HG03064 (cell line): ENCODE data around the gene KAZN.

Experiments
- ATAC-seq: cut with Tn5 transposase; IDR thresholded peaks from one replicate; pipeline ENCODE4 v1.9.1; 2021; ENCODE audit warnings: low read depth; ENCODE audit not compliant: unreplicated experiment

KAZN gene

DNA sequence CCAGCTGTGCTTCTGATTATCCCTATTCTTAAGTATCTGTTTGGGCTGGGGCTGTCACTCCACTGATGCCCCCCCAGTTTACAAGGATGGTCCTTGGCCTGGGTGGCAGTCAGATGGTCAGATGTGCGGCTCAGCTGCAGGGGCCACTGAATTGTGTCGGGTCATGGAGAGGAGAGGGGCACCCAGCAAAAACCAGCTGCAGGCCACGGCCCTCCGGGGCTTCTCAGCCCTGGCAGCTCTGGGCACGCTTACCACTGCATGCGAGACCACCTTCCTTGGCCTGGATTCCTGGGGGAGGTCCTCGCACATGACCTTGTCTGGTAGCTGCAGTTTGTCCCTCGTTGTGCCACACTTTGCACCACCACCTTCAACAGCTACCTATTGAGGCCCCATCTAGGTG lies 390.2 kb downstream of the KAZN start:
- no peak for ATAC-seq

- no peak for ATAC-seq
Observed at GRCh38 chr1:14989931-14990728, 391.6 kb downstream of the KAZN start.

DNA sequence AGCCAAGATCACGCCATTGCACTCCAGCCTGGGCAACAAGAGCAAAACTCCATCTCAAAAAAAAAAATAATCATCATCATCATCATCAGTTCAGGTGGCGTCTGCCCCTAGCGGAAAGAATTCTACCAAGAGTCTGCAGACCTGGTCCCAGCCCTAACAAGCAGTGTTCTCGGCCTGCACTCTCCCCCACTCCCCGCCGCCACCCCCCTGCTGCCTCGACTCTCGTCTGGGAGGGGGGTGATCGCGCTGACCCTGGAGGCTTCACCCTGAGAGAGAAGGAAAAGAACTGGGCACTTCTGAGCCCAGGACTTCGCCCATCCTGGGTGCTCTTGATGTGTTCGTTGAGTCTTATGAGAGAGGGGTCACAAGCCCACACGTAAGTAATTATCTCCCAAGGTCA lies 394.9 kb downstream of the KAZN start:
- ATAC-seq = no peak

DNA sequence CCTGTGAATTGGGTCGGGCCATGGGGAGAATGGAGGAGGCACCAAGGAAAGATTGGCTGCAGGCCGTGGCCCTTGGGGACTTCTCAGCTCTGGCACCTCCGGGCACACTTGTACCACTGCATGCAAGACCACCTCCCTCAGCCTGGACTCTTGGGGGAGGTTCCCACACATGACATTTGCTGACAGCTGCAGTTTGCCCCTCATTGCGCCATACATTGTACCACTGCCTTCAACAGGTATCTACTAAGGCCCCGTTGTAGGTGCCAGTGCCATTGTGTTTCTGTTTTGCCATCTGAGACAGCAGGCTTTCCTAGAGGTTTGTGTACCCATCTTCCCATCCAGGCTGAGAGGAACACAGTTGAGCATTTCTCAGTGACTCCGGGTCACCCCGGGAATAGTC lies 395.7 kb downstream of the KAZN start:
- no peak for ATAC-seq

DNA sequence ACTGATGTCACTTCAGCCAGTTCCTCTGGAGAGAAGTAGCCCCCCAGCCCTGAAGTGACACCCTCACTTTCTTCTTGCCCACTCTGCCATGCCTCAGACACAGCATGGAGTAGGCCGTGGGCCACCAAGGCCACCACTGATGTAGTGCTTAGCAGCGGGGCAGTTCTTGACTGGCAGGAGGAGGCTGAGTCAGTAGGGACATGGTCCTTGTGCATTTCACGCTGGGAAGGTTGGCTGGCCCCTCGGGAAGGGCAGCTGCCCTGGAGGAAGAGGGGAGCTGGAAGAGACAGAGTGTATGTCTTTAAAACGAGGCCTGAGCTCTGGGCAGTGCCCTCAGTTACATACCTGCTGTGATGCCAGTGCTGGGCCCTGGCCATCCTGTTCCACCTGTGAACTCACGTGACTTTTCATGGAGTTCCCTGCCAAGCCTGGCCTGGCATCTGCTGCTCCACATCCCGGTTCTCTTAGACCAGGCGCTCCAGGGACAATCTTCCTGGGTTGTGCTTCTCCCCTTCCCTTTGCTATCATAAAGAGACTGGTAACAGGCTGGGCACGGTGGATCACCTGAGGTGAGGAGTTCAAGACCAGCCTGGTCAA lies 396.5 kb downstream of the KAZN start:
- ATAC-seq = no peak

- ATAC-seq = no peak
Observed at GRCh38 chr1:14996133-14997050, 397.9 kb downstream of the KAZN start.

- no peak for ATAC-seq
Observed at GRCh38 chr1:14997646-14998276, 399.3 kb downstream of the KAZN start.

GRCh38 chr1:14999441-14999840 lies 401.0 kb downstream of the KAZN start:
- ATAC-seq = no peak

DNA sequence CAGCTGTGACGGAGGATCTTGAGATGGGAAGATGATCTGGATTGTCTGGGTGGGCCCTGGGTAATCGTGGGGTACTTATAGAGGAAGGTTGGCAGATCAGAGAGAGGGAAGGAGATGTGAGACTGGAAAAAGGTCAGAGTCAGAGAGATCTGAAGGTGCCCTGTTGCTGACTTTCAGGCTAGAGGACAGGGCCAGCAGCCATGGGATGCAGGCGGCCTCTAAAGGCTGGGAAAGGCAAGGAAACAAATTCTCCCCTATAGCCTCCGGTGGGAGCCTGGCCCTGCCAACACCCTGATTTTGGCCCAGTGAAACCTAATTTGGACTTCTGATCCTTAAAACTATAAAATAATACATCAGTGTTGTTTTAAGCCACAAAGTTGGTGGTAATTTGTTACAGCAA lies 401.5 kb downstream of the KAZN start:
- ATAC-seq = no peak

- ATAC-seq = no peak
Observed at GRCh38 chr1:15000671-15001070, 402.2 kb downstream of the KAZN start.

GRCh38 chr1:15001317-15001915 lies 402.9 kb downstream of the KAZN start:
- ATAC-seq = no peak

DNA sequence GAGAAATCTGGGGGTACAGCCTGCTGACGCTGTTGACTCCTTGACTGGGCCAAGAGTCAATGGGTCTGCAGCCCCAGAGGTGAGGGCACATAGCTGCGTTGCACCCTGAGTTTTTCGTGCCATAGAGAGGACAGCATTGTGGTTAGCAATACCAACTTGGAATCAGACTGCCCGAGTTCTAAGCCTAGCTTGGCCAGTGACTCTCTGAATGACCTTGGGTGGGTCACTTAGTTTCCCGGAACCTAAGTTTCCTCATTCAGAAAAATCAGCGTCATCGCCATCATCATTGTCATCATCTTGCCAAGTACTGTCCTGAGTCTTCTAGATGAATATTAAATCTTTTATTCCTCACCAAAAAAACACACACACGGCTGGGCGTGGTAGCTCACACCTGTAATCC lies 403.8 kb downstream of the KAZN start:
- no peak for ATAC-seq

GRCh38 chr1:15004396-15004795 lies 405.9 kb downstream of the KAZN start:
- ATAC-seq = no peak

DNA sequence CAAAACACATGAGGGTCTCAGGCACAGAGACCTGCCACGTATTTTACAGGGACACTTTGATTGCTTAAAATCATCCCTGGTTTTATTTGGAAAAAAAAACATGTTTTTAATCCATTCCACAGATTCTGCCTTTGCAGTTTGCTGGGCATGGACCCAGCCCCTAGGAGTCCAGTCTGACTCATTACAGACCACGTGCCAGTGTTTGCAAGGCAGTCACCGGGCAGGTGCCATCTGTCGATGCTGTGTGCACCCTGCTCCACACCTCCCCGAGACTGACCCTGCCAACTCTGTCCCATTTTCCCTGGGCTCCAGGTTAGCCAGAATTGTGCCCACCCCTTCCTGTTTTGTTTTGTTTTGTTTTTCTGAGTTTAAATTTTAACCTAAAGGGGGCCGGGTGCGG lies 406.6 kb downstream of the KAZN start:
- ATAC-seq = no peak

DNA sequence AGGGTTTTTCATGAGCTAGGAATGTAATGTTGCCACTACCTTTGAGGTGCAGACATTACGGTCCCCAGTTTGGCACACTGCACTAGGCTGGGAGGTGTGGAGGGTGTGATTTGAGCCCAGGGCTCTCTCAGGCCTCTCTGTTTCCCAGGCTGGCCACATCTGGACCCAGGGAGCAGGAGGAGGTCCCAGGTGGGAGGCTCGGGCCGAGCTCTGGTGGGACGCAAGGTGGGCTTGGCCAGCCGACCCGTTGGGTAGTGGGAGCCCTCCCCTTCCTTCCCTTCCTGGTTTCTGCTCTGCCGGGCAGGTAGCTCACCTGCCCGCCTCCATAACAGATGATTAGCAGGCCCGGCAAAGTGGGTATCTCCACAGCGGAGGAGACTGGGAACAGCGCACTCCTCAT lies 408.9 kb downstream of the KAZN start:
- ATAC-seq = no peak

- no peak for ATAC-seq
Observed at GRCh38 chr1:15007842-15008241, 409.4 kb downstream of the KAZN start.

DNA sequence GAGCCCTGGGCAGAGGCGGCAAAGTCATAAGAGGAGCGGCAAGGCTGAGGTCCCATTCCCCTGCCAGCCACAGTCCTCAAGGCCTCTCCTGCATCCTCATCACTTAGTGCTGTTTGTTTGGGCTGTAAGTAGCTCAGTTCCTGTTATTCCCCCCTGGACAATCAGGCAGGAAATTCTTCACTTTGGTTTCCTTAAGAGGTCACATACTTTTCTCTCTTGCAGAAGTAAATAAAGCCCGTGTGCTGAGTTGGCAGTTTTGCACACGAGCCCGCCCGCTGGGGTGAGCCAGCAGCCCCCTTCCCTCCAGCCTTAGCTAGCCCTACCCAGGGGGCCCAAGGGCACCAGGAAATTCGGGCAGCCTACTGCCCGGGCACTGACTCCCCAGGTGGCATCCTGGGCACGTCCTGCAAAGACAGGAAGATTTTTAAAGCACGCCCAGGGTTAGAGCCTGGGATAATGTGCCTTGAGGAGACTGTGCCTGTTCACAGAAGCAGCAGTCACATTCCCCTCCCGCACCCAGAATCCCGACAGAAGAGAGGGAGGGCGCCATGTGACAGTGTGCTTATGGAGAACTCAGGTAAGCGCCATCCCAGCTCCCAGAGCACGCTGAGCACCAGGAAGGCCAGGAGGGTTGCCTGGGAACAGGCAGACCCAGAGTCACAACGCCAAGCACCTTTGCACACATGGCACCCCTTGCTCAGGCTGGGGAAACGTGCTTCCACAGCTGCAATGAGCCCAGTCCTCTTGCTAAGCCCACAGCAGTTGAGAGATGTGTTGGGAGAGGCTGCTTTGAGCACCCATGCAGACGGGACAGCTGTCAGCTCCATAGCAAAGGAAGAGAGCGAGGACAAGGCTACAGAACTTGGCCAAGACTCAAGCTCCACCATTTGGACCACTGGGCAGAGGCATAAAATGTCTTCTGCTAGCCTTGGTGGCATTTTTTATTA lies 410.6 kb downstream of the KAZN start:
- ATAC-seq = no peak

DNA sequence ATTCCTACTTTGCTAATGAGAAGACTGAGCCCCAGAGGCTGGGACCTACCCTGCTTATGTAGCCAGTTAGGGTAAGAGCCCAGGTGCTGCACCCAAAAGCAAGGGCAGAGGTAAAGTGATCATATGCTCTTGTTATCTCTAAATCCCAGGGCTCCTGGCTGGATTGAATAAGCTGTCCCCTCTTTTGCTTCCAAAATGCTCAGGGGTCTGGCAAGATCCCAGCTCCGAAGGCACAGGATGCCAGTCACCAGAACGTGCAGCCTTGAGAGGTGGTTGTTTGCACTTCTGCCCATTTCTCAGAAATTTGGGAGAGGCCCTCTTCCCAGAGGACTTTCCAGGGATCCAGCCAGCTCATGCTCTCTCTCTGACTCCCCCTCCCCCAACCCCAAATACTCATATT lies 412.7 kb downstream of the KAZN start:
- ATAC-seq = no peak

- ATAC-seq = no peak
Observed at GRCh38 chr1:15011661-15012060, 413.2 kb downstream of the KAZN start.
